Adrenal gland (tissue), 12 donors: Measurements from ENCODE around the gene SAMHD1. TPM values are rescaled to one million over a fixed set of nuclear protein-coding genes. Genes with fewer than 3 reads are reported as not detected.
A peak's percentile ranks its signal among the peaks of the same experiment; 100 is the strongest.

Experiments
- DNase-seq, 7 donors: peaks; one replicate each; pipeline ENCODE4 v3.0.0-alpha.2; 2019 to 2020
- H3K27ac ChIP-seq, 5 donors: fragments of 200-600 bp; sonication (generic) in 4 of 5; 1 replicate in 3 of 5; 2 replicates in 2 of 5; pipeline versions ENCODE4 v1.5.1 to v1.8.0; 2016 to 2020; ENCODE audit warnings: mild to moderate bottlenecking in 1 of 5
- H3K27me3 ChIP-seq: fragments of 200-600 bp; 2 replicates; pipeline ENCODE4 v1.8.0; 2021
- H3K36me3 ChIP-seq, 2 donors: fragments of 200-600 bp; replicated peaks in 1 of 2; 1 replicate in 1 of 2; 2 replicates in 1 of 2; pipeline versions ENCODE4 v1.5.1 to v1.8.0; 2018 to 2022
- H3K4me1 ChIP-seq, 2 donors: fragments of 200-600 bp; replicated peaks in 1 of 2; 1 replicate in 1 of 2; 2 replicates in 1 of 2; pipeline versions ENCODE4 v1.5.1 to v1.8.0; 2018 to 2021
- H3K4me3 ChIP-seq, 4 donors: fragments of 200-600 bp; sonication (generic) in 3 of 4; one replicate each; pipeline ENCODE4 v1.5.1; 2016 to 2018
- H3K9me3 ChIP-seq, 3 donors: fragments of 200-600 bp; sonication (generic) in 1 of 3; replicated peaks in 1 of 3; 1 replicate in 2 of 3; 2 replicates in 1 of 3; pipeline versions ENCODE4 v1.5.1 to v1.8.0; 2016 to 2021
- POLR2A ChIP-seq, 2 donors: fragments of 450-650 bp; IDR thresholded peaks; one replicate each; pipeline ENCODE4 v1.6.1; 2017; ENCODE audit warnings: antibody characterized with exemption in 2 of 2, mild to moderate bottlenecking in 2 of 2, moderate library complexity in 1 of 2
- WGBS, 4 donors: extraction: QIAGEN DNeasy Blood & Tissue Kit in 2 of 4; methylation state at CpG; one replicate each; pipeline versions ENCODE4 v1.1.5 to v1.1.7; 2013 to 2017; 5-methylcytosine and 5-hydroxymethylcytosine counted together
- intact Hi-C, 2 donors: fragments of 100-400 bp; cut with DNase I; formaldehyde crosslinking; loops; one replicate each; pipeline versions ENCODE4 v1.14.1 to v1.15.0; 2022 to 2023
- polyA plus RNA-seq, 3 donors: library from polyadenylated mRNA; stranded (reverse); fragments of 200-250 nt in 2 of 3; fragments of 350-450 nt in 1 of 3; fragmentation: Illumina TruSeq in 1 of 3; extraction: RNeasy Lipid Tissue Mini Kit (QIAGEN cat#74804) in 1 of 3; gene quantifications; one replicate each; pipeline ENCODE4 v1.2.3, GENCODE V29; 2013 to 2014
- total RNA-seq, 9 donors: library from RNA; depleted of rRNA in 4 of 9; stranded (reverse); fragments of >200 nt in 4 of 9; fragments of 120-200 nt in 1 of 9; fragmentation: NEBNext Ultra II Directional in 1 of 9; extraction: Animal tissue kit (Norgen Biotek cat#: 25700) in 1 of 9; gene quantifications; one replicate each; pipeline versions ENCODE4 v1.1.0 to v1.2.4, GENCODE V29; 2013 to 2023
- TF ChIP-seq, protein P1 (sequence below), 6 experiments: fragments of 450-650 bp in 4 of 6; fragments of 200-600 bp in 2 of 6; sonication (generic) in 1 of 6; IDR thresholded peaks; 1 replicate in 5 of 6; 2 replicates in 1 of 6; pipeline versions ENCODE4 v1.5.1 to v1.8.0; 2016 to 2021; ENCODE audit warnings: antibody characterized with exemption in 6 of 6, mild to moderate bottlenecking in 2 of 6, moderate library complexity in 1 of 6
- donor health status: healthy with polysubstance abuse.
- donor health status: Bipolar disorder and iron deficiency.
- donor health status: DM: yes; HTN: yes; CAD: no.
- donor health status: DM: no; HTN: no; CAD: no.
- donor health status: DM: no; HTN: no; CAD: no.
- donor health status: DM: yes; HTN: yes; CAD: no.

The SAMHD1 gene
- total and polyA plus RNA-seq, 12 donors = 27.1 to 232 (median 92.1) TPM

DNA sequence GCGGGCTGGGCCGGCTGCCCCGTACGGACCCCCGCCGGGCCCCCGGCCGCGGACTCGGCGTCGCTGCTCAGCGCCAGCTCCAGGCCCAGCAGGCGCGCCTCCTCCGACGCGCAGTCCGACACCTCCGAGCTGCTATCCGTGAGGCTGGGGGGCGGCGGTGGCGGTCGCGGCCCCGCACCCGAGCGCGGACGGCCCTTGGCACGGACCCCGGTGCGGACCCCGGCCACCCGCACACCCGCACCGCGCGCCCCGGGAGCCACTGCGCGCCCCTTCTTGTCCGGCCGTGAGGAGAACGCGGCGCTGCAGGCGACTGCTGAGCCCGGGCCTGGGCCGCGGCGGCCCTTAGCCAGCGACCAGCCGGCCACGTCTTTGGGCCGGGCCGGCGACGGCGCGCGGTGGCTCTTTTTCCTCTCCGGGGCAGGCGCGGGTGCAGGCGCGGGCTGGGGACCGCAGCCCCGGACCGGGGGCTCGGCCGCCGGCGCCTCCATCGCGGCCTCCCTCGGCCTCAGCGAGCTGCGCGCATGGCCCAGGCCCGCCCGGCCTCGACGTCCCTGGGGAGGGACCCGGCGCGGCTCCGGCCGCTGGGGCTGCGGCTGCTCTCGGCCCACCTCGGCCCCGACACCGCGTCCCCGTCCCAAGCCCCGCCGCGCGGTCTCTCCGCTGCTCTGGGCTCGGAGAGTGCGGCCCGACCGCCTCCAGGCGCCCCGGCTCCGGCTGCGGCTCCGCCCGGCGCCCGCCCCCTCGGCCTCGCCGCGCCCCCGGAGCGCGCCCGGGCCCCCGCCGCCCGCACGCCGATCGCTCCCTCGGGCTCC is 88.4 kb downstream of the SAMHD1 start:
- Histone ChIP-seq H3K36me3 (no peaks in the 10 kb centered on the region), H3K4me3 (peak overlapping the region in 2 of 4 donors; percentile 49 to 95), H3K4me1 (peaks cover 47 to 48% of the 10 kb centered on the region in 2 donors), H3K9me3 (no peaks in the 10 kb centered on the region), H3K27me3 (no peaks in the 10 kb centered on the region), H3K27ac (peak overlapping the region in 4 of 5 donors; percentile 61 to 96 (median 92))
- peak; percentile 48 to 69 for TF ChIP-seq POLR2A (IDR thresholded peaks at IDR 0.05)
- TF ChIP-seq, protein P1, sequence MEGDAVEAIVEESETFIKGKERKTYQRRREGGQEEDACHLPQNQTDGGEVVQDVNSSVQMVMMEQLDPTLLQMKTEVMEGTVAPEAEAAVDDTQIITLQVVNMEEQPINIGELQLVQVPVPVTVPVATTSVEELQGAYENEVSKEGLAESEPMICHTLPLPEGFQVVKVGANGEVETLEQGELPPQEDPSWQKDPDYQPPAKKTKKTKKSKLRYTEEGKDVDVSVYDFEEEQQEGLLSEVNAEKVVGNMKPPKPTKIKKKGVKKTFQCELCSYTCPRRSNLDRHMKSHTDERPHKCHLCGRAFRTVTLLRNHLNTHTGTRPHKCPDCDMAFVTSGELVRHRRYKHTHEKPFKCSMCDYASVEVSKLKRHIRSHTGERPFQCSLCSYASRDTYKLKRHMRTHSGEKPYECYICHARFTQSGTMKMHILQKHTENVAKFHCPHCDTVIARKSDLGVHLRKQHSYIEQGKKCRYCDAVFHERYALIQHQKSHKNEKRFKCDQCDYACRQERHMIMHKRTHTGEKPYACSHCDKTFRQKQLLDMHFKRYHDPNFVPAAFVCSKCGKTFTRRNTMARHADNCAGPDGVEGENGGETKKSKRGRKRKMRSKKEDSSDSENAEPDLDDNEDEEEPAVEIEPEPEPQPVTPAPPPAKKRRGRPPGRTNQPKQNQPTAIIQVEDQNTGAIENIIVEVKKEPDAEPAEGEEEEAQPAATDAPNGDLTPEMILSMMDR (IDR thresholded peaks at IDR 0.05) = no peak
- intact Hi-C loops = loop anchor here in 1 of 2 donors (10.0 kb wide), 1 partner anchor 48 kb away; no protein-coding TSS in a partner anchor
- WGBS, 4 donors = 0 to 1% (median 1%) methylated on average over 19 to 128 of the region's 129 CpGs
- peak in 2 of 7 donors; percentile 44 to 49 for DNase-seq

DNA sequence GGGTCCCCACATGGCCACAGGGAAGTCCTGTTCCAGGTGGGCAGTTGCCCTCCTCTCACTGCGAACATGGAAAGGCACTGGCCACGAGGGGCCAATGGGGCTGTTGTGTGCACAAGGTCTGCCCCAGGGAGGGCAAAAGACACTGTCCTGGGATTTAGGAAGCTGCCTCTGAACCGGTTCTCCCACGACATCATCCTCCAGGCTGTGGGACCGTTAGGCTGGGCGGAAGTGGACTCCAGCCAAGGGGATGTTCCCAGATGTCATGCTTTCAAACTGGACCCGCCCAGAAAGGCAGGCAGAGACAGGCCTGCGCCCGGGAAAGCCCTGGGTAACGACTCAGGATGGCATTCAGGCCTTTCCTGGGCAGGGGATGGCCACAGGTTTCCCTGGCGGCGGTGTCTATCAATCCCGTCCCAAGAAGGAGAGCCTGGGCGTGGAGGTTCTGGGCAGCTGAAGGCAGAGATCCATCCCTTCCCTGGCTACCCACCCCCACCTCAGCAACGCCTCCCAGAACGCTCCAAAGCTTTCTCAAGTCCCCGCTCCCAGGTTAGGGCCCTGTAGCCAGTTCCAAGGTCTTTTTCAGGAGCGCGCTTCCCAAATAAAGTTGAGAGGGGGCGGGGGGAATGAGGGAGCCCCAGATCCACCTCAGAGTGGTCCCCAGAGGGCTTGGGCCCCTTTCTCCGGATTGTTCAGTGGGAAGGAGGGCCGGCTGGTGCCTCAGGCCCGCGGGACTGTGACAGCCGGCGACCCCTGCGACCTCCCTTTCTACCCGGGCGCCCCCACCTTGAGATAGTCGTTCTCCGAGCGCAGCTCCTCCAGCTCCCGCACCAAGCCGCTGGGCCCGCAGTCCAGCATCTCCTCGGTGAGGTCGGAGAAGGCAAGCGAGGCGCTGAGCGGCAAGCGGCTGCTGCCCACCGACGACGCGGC is 89.4 kb downstream of the SAMHD1 start:
- Histone ChIP-seq H3K9me3 (no peaks in the 10 kb centered on the region), H3K27me3 (no peaks in the 10 kb centered on the region), H3K36me3 (no peaks in the 10 kb centered on the region), H3K4me3 (peak overlapping the region; percentile 7 to 95 (median 30)), H3K27ac (peak overlapping the region; percentile 75 to 96 (median 91)), H3K4me1 (peaks cover 54 to 56% of the 10 kb centered on the region in 2 donors)
- 7 to 15% (median 10%) methylated on average over 11 to 45 of the region's 45 CpGs for WGBS, 4 donors
- intact Hi-C loops = loop anchor here in 1 of 2 donors (10.0 kb wide), 1 partner anchor 47 kb away; no protein-coding TSS in a partner anchor
- TF ChIP-seq, protein P1 (IDR thresholded peaks at IDR 0.05) = no peak
- peak; percentile 59 to 94 for TF ChIP-seq POLR2A (IDR thresholded peaks at IDR 0.05)
- peak; percentile 89 to 97 (median 95) for DNase-seq

DNA sequence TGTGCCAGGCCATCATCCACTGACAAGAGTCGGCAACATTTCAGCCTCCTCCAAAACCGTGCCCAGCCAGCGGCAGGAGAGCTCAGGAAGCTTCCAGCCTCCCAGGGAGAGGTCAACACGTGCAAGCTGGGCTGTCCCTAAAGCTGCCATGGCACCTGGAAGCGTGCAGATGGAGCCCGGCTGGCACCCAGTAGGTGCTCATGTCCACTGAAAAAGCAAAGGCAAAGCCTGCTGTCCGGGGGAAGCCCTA is 90.0 kb downstream of the SAMHD1 start:
- TF ChIP-seq, protein P1 (IDR thresholded peaks at IDR 0.05) = no peak
- no peak for TF ChIP-seq POLR2A (IDR thresholded peaks at IDR 0.05)
- DNase-seq = peak in 6 of 7 donors; percentile 51 to 76 (median 61)
- H3K4me3 ChIP-seq = peak overlapping the region in 2 of 4 donors; percentile 7 to 95
- 14 to 24% (median 17%) methylated on average over 1 to 7 of the region's 7 CpGs; no CpG with 5 or more reads in 1 of the 4 donors for WGBS, 4 donors
- intact Hi-C loops = loop anchor here in 1 of 2 donors (10.0 kb wide), 1 partner anchor 47 kb away; no protein-coding TSS in a partner anchor
- no peaks in the 10 kb centered on the region for H3K36me3 ChIP-seq
- peaks cover 56% of the 10 kb centered on the region in 2 donors for H3K4me1 ChIP-seq
- H3K27me3 ChIP-seq = no peaks in the 10 kb centered on the region
- no peaks in the 10 kb centered on the region for H3K9me3 ChIP-seq
- peak overlapping the region; percentile 75 to 96 (median 91) for H3K27ac ChIP-seq
